SKM-1 treated with dmso at 0.1 percent for 144 hours (cell line): ENCODE data around the gene COA3.
A peak's percentile ranks its signal among the peaks of the same experiment; 100 is the strongest.

Source experiments
- DNase-seq: peaks from one replicate; lab custom pipeline; 2025; ENCODE audit not compliant: unreplicated experiment; lab: John Stamatoyannopoulos, UW

Gene COA3, protein sequence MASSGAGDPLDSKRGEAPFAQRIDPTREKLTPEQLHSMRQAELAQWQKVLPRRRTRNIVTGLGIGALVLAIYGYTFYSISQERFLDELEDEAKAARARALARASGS

GRCh38 chr17:42798383-42799380 is at the start of gene COA3, which contains the start of gene CNTD1:
TSS of gene COA3 (minus strand) at chr17:42798704. CDS start at chr17:42798681, 23 bp downstream.
TSS of gene CNTD1 (plus strand) at chr17:42798861. CDS start at chr17:42799068, 207 bp downstream.
- peak; percentile 87 for DNase-seq

DNA sequence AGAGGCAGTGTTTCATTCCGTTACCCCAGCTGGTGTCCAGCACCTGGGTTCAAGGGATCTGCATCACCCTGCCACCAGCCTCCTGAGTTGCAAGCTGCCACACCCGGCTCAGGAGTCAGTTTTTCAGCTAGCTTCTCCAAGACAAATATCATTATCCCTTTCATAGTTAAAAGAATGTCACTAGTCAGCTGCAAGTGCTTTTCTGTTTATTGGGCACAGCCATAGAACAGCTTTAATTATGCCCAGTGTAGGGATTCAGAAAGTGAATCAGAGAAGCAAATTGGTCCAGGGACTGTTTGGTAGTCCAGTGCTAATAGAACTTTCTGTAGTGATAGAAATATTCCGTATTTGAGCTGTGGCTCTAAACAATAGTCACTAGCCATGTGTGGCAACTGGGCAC is 49.6 kb upstream of the COA3 start:
- no peak for DNase-seq

- no peak for DNase-seq
These were observed 48.2 kb upstream of the COA3 start for GRCh38 chr17:42846594-42847280.

DNA sequence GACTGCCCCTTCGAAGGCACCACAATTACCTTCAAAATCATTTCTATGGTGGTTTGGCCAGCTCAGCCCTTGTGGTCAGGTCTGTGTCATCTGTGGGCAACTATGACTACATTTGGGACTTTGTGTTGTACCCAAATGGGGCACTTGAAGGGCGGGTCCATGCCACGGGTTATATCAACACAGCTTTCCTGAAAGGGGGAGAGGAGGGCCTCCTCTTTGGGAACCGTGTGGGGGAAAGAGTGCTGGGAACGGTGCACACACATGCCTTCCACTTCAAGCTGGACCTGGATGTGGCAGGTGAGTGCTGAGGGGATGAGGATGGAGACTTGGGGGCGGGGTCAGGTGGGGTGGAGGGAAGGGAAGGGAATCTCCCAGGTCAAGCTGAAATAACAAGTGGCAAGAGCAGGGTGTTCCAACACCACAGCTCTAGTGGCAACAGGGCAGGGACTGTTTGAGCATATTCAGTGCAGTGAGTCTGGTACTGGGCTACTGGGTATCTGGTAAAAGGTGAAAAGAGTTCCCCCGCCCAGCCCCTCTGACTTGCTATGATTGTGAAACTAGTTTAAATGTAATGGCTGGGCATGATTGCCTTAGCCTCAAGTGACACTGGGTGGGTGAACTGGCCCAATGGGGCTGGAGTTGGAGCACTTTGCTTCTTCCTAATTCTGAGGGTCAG is 47.6 kb upstream of the COA3 start:
- no peak for DNase-seq

DNA sequence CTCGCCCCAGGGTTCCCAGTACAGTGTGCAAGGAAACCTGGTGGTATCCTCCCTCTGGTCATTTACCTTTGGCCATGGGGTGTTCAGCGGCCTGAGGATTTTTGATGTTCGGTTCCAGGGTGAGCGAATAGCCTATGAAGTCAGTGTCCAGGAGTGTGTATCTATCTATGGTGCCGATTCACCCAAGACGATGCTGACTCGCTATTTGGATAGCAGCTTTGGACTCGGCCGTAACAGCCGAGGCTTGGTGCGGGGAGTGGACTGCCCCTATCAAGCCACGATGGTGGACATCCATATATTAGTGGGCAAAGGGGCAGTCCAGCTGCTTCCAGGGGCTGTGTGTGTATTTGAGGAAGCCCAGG is 47.0 kb upstream of the COA3 start:
- no peak for DNase-seq

DNA sequence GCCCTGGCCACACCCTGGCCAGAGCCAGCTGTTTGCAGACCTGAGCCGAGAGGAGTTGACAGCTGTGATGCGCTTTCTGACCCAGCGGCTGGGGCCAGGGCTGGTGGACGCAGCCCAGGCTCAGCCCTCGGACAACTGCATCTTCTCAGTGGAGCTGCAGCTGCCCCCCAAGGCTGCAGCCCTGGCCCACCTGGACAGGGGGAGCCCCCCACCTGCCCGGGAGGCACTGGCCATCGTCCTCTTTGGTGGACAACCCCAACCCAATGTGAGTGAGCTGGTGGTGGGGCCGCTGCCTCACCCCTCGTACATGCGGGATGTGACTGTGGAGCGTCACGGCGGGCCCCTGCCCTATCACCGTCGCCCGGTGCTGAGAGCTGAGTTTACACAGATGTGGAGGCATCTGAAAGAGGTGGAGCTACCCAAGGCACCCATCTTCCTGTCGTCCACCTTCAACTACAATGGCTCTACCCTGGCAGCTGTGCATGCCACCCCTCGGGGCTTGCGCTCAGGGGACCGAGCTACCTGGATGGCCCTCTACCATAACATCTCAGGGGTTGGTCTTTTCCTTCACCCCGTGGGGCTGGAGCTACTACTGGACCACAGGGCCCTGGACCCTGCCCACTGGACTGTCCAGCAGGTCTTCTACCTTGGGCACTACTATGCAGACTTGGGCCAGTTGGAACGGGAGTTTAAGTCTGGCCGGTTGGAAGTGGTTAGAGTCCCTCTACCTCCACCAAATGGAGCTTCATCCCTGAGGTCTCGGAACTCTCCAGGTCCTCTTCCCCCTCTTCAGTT is 46.5 kb upstream of the COA3 start:
- DNase-seq: no peak

DNA sequence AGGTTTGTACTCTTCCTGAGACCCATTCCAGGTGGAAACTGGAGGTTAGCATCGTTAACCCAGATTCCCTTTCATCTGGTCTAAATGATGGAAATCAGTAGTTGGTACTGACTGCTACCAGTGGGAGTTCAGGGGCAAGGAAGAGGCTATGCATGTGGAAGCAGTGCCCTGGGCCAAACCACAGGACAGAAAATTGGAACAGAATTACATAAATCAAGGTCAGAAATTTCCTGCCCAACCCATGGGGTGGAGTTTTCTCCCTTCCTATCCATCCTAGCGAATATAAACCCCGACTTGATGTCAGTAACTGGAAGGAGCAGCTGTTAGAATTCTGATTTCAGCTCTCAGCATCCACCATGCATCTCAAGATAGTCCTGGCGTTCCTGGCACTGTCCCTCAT is 45.8 kb upstream of the COA3 start, which contains the start of gene AOC2:
Gene AOC2, plus strand, starts transcription at position 310 of the 400 bp plus-strand sequence. Its CDS starts 47 bp downstream, at position 357.
- no peak for DNase-seq

DNA sequence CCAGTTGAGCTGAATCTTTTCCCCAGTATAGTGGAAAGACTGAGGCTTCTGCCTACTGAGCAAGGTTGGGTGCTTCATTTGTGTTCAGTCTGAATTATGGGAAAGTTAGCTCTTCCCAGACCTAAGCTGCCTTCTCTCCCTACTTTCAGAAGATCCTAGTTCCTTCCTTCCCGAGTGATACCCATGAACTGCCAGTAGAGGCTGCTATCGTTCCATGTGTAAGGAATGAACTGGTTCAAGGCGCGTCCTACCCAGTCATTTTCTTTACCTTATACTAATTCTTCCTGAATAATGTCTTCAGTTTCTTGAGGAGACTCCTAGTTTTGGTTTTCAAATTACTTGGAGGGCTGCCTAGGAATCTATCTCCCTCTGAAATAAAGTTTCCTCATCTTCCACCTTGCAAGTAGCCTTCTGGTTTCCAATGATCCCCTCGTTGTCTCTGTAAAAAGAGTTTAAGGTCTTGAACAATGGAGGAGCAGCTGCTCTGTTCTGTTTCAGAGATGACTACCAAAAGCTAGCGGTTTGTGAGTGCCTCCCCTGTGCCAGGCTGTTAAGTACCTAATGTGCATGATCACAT is 44.9 kb upstream of the COA3 start:
- peak; percentile 14 for DNase-seq

DNA sequence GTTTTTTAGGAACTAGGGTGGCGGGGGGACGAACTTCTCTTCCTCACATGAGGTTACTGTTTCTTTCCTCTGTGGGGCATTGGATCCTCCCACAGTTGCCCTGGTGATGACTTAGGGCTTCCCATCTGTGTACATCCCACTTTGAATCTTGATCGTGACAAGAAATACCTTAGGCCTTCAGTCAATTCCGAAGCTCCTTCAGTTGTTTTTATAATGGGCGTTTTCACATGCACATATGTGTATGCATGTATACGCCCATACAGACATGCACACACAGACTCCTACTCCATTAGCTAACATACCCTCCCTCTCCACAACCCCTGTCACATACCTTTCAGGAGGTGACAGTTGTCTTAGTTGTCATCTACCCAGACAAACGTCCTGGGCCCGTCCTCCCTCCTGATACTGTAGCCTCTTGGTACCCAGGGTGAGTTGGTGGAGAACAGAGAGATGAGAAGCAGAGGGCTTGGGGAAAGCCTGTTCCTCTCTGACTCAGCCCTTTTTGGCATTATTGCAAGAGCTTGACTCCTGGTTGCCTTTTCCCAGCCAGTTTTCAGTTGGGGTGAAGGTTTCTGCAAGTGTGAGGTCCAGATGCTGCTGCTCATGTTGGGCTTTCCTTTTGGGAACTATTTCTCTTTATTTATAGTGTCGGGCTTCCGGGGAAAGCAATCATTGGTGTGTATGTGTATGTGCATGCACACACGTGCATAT is 43.6 kb upstream of the COA3 start:
- DNase-seq: no peak

- DNase-seq: no peak
These were observed 37.2 kb upstream of the COA3 start for GRCh38 chr17:42835732-42836131.

DNA sequence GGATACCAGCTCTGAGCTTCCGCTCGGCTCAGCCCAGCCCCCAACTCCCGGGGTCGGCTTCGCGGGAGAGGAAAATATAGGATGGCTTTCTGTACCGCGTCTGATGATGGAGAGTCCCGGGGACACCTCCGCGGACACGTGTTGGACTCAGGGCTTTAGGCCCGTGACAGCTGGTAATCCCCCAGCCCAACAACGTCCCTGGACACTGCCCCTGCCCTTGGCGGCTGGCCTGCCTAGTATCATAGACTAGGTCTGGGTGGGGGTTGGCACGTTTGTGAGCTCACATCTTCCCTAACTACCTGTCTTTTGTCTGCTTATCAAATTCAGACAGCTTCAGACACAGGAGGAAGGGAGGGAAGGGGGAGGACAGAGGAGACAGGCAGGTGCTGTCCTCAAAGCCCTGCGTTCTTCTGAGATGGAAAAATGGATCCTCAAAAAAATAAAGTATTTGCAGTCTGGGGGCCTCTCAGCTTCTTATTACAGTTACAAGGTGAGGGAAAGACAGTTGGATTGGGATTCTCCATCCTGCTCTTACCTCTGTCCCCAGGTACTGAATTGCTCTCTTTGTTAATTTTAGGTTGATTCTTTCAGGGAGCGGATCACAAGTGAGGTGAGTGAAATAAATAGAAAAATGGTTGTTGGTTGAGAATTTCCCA is 35.4 kb upstream of the COA3 start:
- no peak for DNase-seq

DNA sequence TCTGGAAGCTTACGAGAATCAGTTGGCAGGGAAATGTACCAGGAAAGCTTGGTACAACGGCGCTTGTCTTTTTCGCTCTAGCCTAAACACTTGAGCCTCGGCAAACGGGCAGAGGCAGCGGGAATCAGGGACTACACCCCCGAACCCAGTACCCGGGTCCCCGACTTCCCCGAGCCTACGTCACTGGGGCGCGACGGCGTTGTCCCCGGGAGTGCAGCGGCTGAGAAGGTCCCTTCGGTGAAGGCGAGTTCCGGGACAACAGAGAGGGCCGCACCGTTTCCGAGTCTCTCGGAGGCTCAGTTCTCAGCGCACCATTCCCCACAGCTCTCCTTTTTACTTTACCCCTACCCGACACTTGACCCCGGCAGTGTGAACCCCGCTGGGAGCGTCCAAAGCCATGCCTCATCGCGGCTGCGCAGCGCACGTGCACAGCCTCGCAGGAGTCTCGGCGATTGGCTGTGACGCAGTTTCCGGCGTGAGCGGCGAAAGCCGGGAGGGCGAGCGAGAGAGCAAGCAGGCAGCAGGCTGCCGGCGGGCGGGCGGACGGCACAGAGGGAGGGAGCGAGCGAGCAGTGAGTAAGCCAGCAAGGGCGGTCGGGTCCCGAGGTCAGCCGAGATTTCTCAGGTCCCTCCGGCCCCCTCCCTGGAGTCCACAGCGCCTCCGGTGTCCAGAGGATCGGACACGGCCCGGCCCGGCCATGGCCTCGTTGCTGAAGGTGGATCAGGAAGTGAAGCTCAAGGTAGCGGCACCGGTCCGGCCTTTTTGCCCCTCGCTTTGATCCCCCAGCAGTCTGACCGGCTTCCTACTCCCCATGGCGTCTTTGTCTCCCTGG is 34.6 kb upstream of the COA3 start, which contains the start of gene PSME3:
Gene PSME3, plus strand, starts transcription at position 464 of the 833 bp plus-strand sequence. Its CDS starts 235 bp downstream, at position 699.
- DNase-seq: peak; percentile 91

DNA sequence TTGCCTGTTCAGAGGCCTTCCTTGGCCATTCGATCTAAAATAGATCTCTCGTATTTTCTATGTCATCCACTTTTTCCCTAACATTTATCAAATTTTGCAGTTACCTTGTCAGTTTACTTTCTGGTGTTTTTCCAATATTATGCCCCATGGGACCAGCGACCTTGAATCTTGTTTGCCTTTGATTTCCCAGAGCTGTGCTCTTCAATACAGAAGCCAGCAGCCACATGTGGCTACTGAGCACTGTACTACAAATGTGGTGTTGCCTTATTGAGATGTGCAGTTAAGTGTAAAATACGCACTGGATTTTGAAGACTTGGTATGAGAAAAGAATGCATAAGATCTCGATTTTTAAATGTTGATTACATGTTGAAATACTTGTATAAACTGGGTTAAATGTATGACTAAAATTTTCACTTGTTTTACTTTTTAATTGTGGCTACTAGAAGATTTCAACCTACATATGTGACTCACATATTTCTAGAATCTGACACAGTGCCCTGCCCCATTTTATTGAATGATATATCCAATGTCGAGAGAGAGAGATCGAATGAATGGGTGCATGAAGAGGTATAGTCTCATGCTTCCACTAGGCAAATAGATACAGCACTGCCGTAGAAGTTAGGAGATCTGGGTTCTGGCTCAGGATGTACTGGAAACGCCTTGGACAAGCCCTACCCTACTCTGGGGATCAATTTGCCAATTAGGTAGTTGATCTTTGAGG is 33.9 kb upstream of the COA3 start:
- DNase-seq: no peak

- DNase-seq: no peak
These were observed 32.5 kb upstream of the COA3 start for GRCh38 chr17:42830971-42831370.

GRCh38 chr17:42827472-42827871 is 29.0 kb upstream of the COA3 start:
- DNase-seq: no peak

GRCh38 chr17:42821176-42821575 is 22.7 kb upstream of the COA3 start:
- no peak for DNase-seq

DNA sequence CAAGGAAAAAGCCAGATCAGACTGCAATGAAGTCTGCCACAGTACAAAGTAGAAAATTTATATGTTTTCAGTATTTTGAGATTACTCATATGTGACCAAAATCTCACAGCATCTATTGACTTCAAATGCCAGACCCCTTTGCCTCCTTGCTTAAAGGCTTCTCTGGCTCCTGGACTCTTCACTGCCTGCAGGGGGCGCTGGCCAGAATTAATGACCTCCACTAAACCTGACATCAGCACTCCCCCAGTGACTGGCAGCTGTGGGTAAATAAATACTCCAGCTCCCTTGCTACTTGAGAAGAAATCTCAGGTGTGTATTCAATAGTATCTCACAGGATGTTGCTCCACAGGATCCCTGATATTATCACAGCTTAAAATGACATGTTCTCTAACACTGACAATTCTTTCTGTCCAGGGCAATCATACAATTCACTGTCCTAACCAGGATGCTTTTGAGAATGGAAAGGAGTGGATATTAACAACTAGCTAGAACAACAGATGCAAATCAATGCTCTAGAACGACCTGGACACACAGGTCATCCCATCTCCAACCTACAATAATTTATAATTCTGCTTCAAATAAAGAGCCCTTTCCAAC is 21.5 kb upstream of the COA3 start:
- DNase-seq: peak; percentile 57
